Frontal cortex (tissue), 4 donors: Measurements from ENCODE around the gene COL4A2. TPM values are rescaled to one million over a fixed set of nuclear protein-coding genes. Genes with fewer than 3 reads are reported as not detected.

Experiments used
- DNase-seq, 2 donors: peaks; one replicate each; pipeline ENCODE4 v3.0.0; 2012; ENCODE audit warnings: low spot score in 2 of 2
- FAIRE-seq: peaks from 2 replicates; lab custom pipeline; 2012; peaks lifted over from hg19 to GRCh38; lab: Jason Lieb, UNC
- total RNA-seq: library from RNA; depleted of rRNA; stranded (reverse); fragments of >200 nt; gene quantifications from one replicate; pipeline ENCODE4 v1.2.3, GENCODE V29; 2014
- donor health status: control.
- donor health status: control.
- donor health status: control.

COL4A2 gene
- total RNA-seq, 1 donor from 2014 or later: 47.3 TPM

DNA sequence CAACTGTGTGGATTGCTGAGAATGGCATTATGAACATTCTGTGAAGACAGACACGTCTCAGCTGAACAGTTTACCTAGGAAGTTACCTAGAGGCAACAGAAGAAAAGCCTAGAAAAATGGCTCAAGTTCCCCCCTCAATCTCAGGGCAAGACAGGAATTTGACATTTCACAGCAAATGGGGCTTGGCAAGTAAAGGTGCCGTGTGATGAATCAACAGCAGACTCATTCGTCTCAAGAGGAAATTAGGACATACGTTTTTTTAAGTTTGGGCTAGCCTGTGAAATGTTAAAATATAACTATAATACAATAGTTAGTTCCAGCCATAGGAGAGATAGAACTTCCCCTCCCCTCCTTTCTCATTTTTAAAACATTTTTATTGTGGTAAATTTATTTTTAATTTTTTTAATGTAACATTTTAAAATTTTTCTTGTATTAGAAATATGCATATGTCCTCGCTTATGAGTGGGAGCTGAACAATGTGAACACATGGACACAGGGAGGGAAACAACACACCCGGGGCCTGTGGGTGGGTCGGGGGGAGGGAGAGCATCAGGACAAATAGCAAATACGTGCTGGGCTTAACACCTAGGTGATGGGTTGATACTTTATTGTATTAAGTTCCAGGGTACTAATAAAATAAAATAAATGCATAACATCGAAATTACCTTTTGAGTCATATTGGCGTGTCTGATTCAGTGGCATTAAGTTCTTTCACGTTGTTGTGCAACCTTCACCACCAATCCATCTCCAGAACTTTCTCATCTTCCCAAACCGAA is 116.0 kb downstream of the COL4A2 start:
- DNase-seq (no peak), FAIRE-seq (no peak)

DNA sequence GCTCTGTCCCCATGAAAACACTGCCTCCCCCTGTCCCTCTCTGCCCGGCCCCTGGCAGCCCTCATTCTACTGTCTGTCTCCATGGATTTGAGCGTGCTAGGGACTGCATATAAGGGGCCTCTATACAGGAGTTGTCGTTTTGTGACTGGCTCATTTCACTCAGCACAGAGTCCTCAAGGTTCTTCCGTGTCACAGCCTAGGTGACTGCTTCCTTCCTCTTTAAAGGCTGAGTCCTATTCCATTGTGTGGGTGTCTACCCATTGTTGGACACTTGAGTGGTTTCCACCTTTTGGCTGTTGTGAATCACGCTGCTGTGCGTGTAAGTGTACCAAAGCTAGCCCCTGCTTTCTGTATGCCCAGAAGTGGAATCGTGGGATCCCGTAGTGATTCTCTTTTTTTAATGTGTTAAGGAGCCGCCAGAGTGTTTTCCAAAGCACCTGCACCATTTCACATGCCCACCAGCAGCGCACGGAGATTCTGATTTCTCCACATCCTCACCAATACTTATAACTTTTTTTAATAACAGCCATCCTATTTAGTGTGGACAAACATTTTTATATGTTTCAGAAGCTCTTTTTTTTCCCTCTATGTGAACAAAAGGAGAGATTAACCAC is 116.7 kb downstream of the COL4A2 start:
- DNase-seq (no peak), FAIRE-seq (no peak)

DNA sequence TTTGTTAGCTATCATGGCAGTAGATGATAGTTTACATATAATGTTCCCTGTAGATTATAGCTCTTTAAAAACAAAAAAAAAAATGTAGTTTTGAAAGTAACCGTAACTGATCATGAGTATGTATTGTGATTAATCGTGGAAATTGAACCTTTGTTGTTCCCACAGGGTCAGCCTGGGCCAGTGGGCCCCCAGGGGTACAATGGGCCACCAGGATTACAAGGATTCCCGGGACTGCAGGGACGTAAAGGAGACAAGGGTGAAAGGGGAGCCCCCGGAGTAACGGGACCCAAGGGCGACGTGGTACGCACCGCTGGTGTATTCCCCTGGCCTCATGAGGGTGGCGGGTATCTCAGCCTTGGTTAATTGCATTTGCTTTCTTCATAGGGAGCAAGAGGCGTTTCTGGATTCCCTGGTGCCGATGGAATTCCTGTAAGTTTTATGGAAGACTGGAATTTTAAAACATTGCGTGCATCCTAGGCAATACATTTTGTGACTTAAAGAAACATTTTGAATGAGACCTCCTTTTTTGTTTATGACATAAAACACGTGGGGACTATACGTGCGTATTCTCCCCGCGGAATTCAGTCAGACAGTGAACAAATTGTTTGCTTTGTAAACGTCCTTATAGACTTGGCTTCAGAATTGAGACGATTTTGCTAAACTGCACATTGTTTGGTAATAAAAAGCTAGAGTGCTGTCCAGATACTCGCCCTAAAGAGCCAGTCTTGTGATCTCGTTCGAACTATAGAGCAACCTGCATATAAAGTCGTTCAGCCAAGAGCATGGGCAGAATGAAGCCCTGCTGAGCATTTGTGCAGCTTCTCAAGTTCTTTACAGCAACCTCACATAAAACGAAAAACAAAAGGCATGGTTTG is 117.7 kb downstream of the COL4A2 start:
- no peak for DNase-seq
- FAIRE-seq: no peak

DNA sequence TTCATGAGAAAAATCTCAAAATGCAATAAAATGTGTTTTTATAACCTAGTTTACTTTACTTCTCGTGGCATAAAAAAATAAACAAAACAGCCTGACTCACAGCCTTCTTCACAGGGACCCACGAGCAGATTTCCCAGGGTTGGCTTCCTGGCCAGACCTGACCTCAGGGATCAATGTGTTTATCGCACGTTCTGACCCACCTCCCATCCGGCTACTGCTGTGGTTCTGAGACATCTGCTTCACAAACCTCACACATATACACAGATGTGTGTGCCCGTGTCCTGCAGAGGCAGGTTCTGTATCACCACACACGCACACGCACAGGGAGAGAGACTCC is 118.3 kb downstream of the COL4A2 start:
- no peak for FAIRE-seq

DNA sequence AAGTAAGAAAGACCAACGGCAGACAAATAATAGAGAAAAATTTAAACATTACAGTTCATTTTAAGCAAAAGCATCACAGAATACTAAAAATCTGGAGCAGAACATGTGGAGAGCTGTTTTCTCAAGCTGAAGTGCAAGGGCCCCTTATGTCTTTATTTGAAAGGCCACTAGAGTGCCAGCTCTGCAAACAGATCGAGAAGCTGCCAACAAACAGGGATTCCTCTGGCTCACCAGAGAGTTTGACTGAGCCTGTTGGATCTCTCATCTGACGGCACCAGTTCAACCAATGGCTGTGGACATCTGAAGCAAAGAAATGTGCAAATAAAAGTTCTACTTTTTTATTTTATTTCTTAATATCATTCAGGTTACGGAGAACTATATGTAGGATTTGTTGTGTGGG is 119.7 kb downstream of the COL4A2 start:
- no peak for FAIRE-seq
- DNase-seq: no peak

More for the DNA sequence above, 118.3 kb downstream of the COL4A2 start:
- DNase-seq: no peak

DNA sequence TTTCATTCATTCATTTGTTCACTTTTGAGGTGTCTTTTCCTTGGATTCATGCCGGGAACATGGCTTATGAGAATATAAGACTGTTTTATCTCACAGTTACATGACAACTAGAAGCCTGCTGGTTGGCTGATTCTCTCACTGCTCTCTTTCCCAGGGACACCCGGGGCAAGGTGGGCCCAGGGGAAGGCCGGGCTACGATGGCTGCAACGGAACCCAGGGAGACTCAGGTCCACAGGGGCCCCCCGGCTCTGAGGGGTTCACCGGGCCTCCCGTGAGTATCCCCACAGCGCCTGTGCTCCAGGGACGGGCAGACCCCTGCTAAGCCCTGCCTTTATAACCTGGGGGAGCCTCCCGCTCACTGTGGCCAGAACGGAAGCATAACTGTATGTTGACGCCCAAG is 121.2 kb downstream of the COL4A2 start:
- FAIRE-seq (no peak), DNase-seq (no peak)

DNA sequence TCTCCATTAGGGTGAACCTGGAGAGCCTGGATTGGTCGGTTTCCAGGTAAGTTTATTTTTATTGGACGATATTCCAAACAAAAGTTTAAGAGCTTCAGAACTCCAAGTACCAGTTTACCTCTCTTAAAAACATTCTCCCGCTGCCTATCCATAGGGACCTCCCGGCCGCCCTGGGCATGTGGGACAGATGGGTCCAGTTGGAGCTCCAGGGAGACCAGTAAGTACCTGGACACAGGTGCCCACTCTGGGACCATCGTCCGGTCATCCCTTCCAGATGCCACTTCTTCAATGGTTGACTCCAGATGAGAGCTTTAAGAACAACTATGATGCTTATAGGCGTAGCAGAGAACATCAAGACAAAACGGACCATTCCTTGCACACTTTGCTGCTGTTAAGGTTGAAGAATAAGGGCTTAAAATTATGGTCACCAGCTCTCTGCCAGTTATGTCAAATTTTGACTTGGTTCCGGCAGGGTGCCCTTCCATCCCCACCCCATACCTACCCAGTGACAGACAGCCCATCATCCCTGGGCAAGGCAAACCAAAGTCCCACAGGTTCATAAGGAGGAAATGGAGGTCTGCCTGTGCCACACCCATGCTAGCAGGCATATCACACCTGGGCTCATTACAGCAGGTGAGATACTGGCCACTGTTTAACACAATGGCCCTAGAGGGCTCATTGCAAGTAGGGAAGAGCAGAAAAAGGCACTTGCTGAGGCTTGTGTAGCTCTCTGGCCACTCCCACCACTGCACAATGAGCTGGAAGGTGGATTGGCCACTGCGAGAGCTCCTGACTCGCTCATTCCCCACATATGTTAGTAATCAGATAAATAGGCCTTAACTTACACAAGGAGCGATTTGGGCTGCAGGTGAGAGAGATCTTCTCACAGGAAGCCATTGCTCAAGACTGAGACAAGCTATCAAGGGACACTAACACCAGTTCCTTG is 123.6 kb downstream of the COL4A2 start:
- no peak for DNase-seq
- no peak for FAIRE-seq

DNA sequence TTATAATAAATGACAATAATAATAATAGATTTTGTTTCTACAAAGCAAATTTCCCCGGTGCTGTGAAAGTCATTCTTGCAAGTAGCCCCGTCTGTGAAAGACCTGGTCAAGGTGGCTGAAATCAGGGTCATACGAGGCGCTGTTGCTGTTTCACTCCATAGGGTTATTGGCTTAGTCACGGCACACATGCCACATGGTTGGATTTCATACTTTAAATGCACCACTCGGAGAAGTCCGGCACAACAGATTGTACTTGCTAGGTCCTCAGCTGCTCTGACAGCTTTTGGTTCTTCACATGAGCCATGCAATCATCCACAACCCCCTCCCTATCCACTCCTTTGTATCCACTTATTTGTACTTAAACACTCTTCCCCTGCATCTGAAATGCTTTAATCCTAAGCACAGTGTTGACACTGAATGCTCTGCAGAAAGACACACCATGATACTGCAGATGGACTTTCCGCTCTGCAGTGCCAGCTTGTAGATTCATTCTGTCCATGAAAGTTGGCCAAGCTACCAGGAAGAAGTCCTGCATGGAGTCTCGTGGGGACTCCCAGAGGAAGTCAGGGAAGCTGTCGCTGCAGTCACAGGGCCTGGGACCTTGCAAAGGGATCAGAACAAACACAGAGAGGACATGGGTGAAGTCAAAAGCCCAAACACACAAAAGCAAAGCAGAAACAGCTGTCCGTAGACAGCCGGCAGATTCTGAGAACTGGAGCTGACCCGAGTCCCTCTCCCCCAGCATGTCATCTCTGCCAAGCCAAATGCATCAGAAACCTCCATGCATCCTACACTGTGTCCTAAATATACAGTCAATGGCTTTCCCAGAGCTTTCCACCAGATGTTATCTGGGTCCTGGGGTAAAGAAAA is 124.6 kb downstream of the COL4A2 start:
- FAIRE-seq (no peak), DNase-seq (no peak)

DNA sequence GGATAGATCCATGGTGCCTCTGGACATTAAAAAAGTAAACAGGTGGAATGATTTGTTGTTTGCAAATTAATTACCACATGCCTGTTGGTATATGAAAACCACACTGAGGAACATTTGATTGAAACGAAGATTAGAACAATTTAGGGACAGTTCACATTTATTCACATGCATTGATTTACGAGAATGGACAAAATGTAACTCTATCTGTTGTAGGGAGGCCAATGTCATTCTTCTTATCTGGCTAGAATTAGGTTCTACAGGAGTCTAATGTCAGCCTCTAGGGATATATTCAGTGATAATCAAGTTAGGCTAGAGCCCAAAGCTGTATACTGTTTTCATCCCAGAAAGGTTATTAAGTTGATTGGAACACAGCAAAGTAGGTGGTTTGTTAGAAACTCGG is 125.4 kb downstream of the COL4A2 start:
- no peak for FAIRE-seq
- no peak for DNase-seq

DNA sequence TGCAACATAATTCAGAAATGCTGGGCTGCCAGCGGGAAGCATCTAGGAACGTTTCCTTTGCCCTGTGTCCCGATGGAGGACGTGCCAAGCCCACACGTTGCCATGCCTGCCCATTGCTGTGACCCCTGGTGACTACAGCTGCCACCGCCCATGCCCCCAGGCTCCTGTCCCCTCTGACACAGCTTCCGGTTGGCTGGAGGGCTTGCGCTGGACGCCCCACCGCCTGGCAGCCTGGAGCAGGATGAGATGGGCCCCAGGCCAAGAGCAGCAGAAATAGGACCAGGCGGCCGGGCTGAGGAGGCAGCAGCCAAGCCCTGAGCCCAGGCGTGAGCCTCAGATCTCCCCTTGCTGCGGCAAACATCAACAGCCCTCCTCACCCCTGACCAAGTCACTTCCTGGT is 125.9 kb downstream of the COL4A2 start:
- no peak for DNase-seq

DNA sequence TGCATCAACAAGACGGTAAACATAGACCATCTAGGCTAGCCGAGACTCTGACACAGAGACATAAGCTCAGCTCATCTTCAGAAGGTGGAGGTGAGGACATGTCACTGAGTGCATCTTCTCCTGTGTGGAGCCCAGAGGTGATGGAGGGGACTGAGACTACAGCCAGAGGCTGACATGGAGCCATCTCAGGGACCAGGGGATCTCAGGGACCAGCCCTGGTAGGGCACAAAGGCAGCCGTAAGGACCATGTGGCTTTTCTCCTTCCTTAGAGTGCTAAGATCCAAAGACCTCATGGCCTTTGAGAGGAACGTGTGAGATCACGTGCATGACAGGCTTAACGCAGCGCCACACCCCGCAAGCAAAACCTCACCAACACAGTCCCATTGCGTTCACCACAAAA is 127.5 kb downstream of the COL4A2 start:
- FAIRE-seq (no peak), DNase-seq (no peak)

More for the DNA sequence above, 125.9 kb downstream of the COL4A2 start:
- FAIRE-seq: no peak

DNA sequence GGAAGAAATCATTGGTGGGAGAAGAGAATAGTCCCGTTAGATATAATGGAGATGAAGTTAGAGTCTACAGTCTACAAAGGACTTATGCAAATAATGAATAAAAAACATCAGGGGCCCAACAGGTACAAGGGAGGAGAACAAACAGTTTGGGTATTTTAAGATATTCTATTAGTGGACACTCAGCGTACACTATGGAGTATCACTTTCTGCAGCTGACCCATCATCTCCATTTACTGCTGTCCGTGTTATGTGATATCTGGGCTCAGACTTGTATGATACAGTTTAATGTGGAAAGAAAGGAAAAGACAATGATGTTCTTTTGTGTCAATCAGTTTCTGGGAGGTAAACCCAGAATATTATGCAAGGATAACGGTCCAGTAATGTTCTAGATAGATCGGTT is 128.2 kb downstream of the COL4A2 start:
- DNase-seq: no peak
- FAIRE-seq: no peak

DNA sequence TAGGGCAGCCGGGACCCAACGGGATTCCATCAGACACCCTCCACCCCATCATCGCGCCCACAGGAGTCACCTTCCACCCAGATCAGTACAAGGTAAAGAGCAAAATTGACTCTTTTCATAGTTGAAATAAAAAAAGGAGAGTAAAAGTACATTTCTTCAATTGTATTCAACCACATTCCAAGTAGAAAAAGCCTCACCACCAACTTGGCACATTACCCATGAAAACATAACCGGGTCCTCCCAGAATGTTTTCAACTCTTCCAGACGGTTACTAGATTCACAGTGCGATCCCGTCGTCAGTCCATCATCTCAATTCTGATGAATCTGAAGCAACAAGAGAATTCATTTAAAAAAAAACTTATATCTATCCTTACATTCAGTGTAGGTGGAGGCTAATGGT is 129.2 kb downstream of the COL4A2 start:
- FAIRE-seq (no peak), DNase-seq (no peak)

DNA sequence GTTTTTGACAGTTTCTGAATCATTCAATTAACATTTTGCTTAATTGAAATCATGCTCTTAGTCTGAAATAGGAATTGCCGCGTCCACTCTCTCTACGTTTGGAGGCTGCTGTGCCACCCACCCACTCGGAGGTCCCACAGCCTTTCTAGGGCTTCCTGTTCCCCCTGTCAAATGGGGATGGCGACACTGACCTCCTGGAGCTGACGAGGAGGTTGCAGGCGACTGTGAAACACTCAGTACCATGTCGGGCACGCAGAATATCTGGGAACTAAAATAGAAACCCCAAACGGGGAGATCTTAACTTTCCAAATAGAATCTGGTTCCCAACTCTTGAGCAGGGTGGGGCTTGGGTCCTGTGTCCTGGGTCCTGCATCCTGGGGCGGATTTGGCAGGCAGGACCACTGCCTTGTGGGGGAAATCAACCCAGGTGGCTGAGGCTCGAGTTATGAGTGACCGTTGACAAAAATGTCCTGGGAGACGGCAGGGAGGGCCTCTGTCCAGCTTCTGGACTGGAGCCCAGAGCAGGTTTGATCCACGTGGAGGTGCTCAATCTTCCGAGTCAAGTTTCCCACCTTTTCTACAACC is 129.8 kb downstream of the COL4A2 start:
- FAIRE-seq (no peak), DNase-seq (no peak)

DNA sequence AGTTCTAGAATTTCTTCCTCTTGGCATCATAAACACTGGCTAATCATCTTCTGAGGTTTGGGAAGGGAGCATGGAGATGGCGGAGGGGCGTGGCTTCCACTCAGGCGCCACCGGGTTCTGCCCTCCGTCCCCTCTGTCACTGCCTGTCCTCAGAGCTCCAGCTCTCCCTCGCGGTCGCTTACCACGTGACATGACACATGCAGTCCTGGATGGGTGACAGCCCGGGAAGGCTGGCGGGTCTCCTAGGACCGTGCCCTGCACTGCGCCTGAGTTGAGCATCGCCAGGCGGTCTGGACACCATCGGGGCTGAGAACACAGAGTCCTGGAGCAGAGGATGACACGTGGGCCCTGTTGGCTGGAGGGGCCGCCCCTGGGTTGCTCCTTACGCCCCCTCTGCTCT is 131.1 kb downstream of the COL4A2 start:
- no peak for FAIRE-seq
- no peak for DNase-seq

DNA sequence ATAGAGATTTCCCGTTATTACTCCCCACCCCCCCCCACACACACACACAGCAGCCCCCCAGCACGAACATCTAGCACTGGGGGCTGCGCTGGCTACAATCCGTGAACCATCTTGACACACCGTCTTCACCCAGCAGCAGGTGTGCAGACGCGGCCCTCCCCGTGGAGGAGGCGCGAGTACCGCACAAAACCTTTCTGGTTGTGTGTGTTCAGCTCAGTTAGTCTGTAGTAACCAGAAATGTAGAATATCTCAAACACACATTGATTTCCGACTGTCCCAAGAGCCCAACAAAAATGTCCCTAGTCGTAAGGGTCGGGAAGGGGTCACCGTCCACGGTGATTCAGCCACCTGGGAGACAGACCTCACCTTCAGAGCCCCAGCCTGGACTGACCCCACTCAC is 131.7 kb downstream of the COL4A2 start:
- no peak for DNase-seq
- FAIRE-seq: no peak

DNA sequence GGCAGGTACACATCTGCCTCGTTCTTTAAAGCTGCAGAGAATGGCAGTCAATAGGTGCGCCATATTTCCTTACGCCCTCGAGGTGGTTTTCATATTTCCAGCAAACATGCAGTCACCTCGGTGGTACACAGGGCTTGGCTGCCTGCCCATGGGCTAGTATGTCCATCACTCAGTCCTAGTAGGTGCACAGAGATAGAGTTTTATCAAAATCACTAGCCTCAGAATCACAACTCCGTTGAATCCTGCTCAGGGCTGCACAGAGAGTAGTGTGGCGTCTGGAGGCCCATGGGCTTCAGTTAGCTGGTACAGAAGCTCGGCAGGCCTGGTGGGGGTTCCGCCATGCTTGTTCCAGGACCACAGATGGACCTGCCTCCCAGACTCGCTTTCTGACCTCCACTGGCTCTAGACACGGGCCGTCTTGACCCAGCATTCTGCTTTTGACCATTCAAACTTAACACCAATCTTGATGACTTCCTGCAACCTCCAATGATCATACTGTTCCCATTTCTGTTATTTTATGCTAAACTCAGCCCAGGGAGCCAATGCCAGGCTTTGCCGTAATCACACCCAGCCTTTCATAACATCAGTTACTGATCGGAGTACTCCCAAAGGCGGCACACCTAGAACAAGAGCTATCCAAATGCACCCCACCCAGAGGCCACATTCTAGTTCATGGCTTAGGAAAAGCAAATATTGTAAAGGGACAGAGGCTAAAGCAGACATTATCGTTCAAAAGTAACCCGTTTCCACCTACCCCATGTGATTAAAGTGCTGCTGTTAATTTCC is 134.1 kb downstream of the COL4A2 start:
- no peak for DNase-seq
- no peak for FAIRE-seq
